NCI-H82 treated with DMSO at 0.1 percent for 48 hours (cell line): ENCODE data around the gene SLC6A8.

ENCODE experiments used
- DNase-seq: peaks from one replicate; lab custom pipeline; 2025; ENCODE audit not compliant: unreplicated experiment; lab: John Stamatoyannopoulos, UW

SLC6A8 gene

GRCh38 chrX:153687121-153688039, at the start of gene SLC6A8:
Gene SLC6A8, plus strand, starts transcription at chrX:153687926. Its CDS starts 649 bp downstream, at chrX:153688575.
- peak; percentile 47 for DNase-seq

GRCh38 chrX:153638041-153638371, 49.7 kb upstream of the SLC6A8 start:
- DNase-seq = no peak

GRCh38 chrX:153638436-153639176, 49.1 kb upstream of the SLC6A8 start:
- DNase-seq = peak; percentile 24

- no peak for DNase-seq
Observed at GRCh38 chrX:153639177-153640044, 48.3 kb upstream of the SLC6A8 start.

- no peak for DNase-seq
Observed at GRCh38 chrX:153640045-153640686, 47.6 kb upstream of the SLC6A8 start.

- no peak for DNase-seq
Observed at GRCh38 chrX:153640736-153641575, 46.8 kb upstream of the SLC6A8 start.

GRCh38 chrX:153641627-153642026, 46.1 kb upstream of the SLC6A8 start:
- DNase-seq = peak; percentile 28

GRCh38 chrX:153642051-153642654, 45.6 kb upstream of the SLC6A8 start:
- peak; percentile 3 for DNase-seq

- DNase-seq = no peak
Observed at GRCh38 chrX:153642655-153643430, 44.9 kb upstream of the SLC6A8 start.

GRCh38 chrX:153643431-153644351, 44.0 kb upstream of the SLC6A8 start:
- no peak for DNase-seq

- DNase-seq = no peak
Observed at GRCh38 chrX:153644356-153645125, 43.2 kb upstream of the SLC6A8 start.

GRCh38 chrX:153645151-153645550, 42.6 kb upstream of the SLC6A8 start:
- no peak for DNase-seq

- DNase-seq = no peak
Observed at GRCh38 chrX:153645921-153646488, 41.7 kb upstream of the SLC6A8 start.

GRCh38 chrX:153646620-153647373, 40.9 kb upstream of the SLC6A8 start, which contains the start of gene DUSP9:
Gene DUSP9, plus strand, starts transcription at chrX:153647203. Its CDS starts 751 bp downstream, at chrX:153647954.
- DNase-seq = no peak

GRCh38 chrX:153647461-153648357, 40.0 kb upstream of the SLC6A8 start:
- DNase-seq = no peak
